Measurements from ENCODE around the gene ACVR2A. TPM values are rescaled to one million over a fixed set of nuclear protein-coding genes. Genes with fewer than 3 reads are reported as not detected.
A peak's percentile ranks its signal among the peaks of the same experiment; 100 is the strongest.

ACVR2A gene
- total RNA-seq (2012; rRNA removed): 9.4 and 11.9 TPM in 2 replicates

GRCh38 chr2:147844697-147845410 is at the start of gene ACVR2A:
Gene ACVR2A, plus strand, starts transcription at chr2:147845029. Its CDS starts 124 bp downstream, at chr2:147845153.
- Histone ChIP-seq H3K4me2 (ENCODE audit: low read length) (peak within 1 kb of the TSS; percentile 98), H3K27me3 (ENCODE audit: control insufficient read depth, insufficient read depth, low read length) (no peaks in the 10 kb centered on the region), H3K4me1 (ENCODE audit: control insufficient read depth, insufficient read depth, low read length) (peaks cover 16% of the 10 kb centered on the region), H3K9ac (ENCODE audit: low read depth, low read length) (peak within 1 kb of the TSS; percentile 98), H3K36me3 (ENCODE audit: insufficient read depth, low read length) (no peaks in the 10 kb centered on the region), H3K9me3 (replicated peaks; ENCODE audit: low read length) (no peaks in the 10 kb centered on the region), H3K4me3 (ENCODE audit: low read length) (peak within 1 kb of the TSS; percentile 94)

- no peak overlapping the region for H3K9ac ChIP-seq (ENCODE audit: low read depth, low read length)
- H3K27me3 ChIP-seq (ENCODE audit: control insufficient read depth, insufficient read depth, low read length): no peaks in the 10 kb centered on the region
- H3K4me1 ChIP-seq (ENCODE audit: control insufficient read depth, insufficient read depth, low read length): peaks cover 10% of the 10 kb centered on the region
- H3K36me3 ChIP-seq (ENCODE audit: insufficient read depth, low read length): no peaks in the 10 kb centered on the region
- H3K4me2 ChIP-seq (ENCODE audit: low read length): no peak overlapping the region
- H3K9me3 ChIP-seq (replicated peaks; ENCODE audit: low read length): no peaks in the 10 kb centered on the region
- no peak overlapping the region for H3K4me3 ChIP-seq (ENCODE audit: low read length)
Measured at GRCh38 chr2:147800316-147800715, 44.5 kb upstream of the ACVR2A start.

GRCh38 chr2:147806846-147807245 is 38.0 kb upstream of the ACVR2A start:
- H3K9me3 ChIP-seq (replicated peaks; ENCODE audit: low read length): no peaks in the 10 kb centered on the region
- no peak overlapping the region for H3K4me2 ChIP-seq (ENCODE audit: low read length)
- H3K27me3 ChIP-seq (ENCODE audit: control insufficient read depth, insufficient read depth, low read length): no peaks in the 10 kb centered on the region
- no peaks in the 10 kb centered on the region for H3K36me3 ChIP-seq (ENCODE audit: insufficient read depth, low read length)
- H3K4me3 ChIP-seq (ENCODE audit: low read length): no peak overlapping the region
- H3K4me1 ChIP-seq (ENCODE audit: control insufficient read depth, insufficient read depth, low read length): no peaks in the 10 kb centered on the region
- no peak overlapping the region for H3K9ac ChIP-seq (ENCODE audit: low read depth, low read length)

- H3K4me2 ChIP-seq (ENCODE audit: low read length): no peak overlapping the region
- no peaks in the 10 kb centered on the region for H3K4me1 ChIP-seq (ENCODE audit: control insufficient read depth, insufficient read depth, low read length)
- no peaks in the 10 kb centered on the region for H3K9me3 ChIP-seq (replicated peaks; ENCODE audit: low read length)
- H3K4me3 ChIP-seq (ENCODE audit: low read length): no peak overlapping the region
- H3K9ac ChIP-seq (ENCODE audit: low read depth, low read length): no peak overlapping the region
- H3K36me3 ChIP-seq (ENCODE audit: insufficient read depth, low read length): no peaks in the 10 kb centered on the region
- H3K27me3 ChIP-seq (ENCODE audit: control insufficient read depth, insufficient read depth, low read length): no peaks in the 10 kb centered on the region
Measured at GRCh38 chr2:147808520-147808919, 36.3 kb upstream of the ACVR2A start.

GRCh38 chr2:147810883-147811765 is 33.7 kb upstream of the ACVR2A start:
- Histone ChIP-seq H3K36me3 (ENCODE audit: insufficient read depth, low read length) (no peaks in the 10 kb centered on the region), H3K4me3 (ENCODE audit: low read length) (no peak overlapping the region), H3K9ac (ENCODE audit: low read depth, low read length) (no peak overlapping the region), H3K27me3 (ENCODE audit: control insufficient read depth, insufficient read depth, low read length) (no peaks in the 10 kb centered on the region), H3K4me2 (ENCODE audit: low read length) (no peak overlapping the region), H3K9me3 (replicated peaks; ENCODE audit: low read length) (no peaks in the 10 kb centered on the region), H3K4me1 (ENCODE audit: control insufficient read depth, insufficient read depth, low read length) (no peaks in the 10 kb centered on the region)

- no peak overlapping the region for H3K4me2 ChIP-seq (ENCODE audit: low read length)
Measured at GRCh38 chr2:147818741-147819140, 26.1 kb upstream of the ACVR2A start.

GRCh38 chr2:147824620-147825019 is 20.2 kb upstream of the ACVR2A start:
- Histone ChIP-seq H3K4me2 (ENCODE audit: low read length) (no peak overlapping the region), H3K9me3 (replicated peaks; ENCODE audit: low read length) (no peaks in the 10 kb centered on the region), H3K27me3 (ENCODE audit: control insufficient read depth, insufficient read depth, low read length) (no peaks in the 10 kb centered on the region), H3K4me1 (ENCODE audit: control insufficient read depth, insufficient read depth, low read length) (peaks cover 7% of the 10 kb centered on the region), H3K36me3 (ENCODE audit: insufficient read depth, low read length) (no peaks in the 10 kb centered on the region), H3K4me3 (ENCODE audit: low read length) (no peak overlapping the region), H3K9ac (ENCODE audit: low read depth, low read length) (no peak overlapping the region)

More at GRCh38 chr2:147818741-147819140, 26.1 kb upstream of the ACVR2A start:
- Histone ChIP-seq H3K9me3 (replicated peaks; ENCODE audit: low read length) (no peaks in the 10 kb centered on the region), H3K36me3 (ENCODE audit: insufficient read depth, low read length) (no peaks in the 10 kb centered on the region), H3K9ac (ENCODE audit: low read depth, low read length) (no peak overlapping the region), H3K4me3 (ENCODE audit: low read length) (no peak overlapping the region), H3K27me3 (ENCODE audit: control insufficient read depth, insufficient read depth, low read length) (no peaks in the 10 kb centered on the region), H3K4me1 (ENCODE audit: control insufficient read depth, insufficient read depth, low read length) (no peaks in the 10 kb centered on the region)

GRCh38 chr2:147826278-147827087 is 18.3 kb upstream of the ACVR2A start:
- H3K4me1 ChIP-seq (ENCODE audit: control insufficient read depth, insufficient read depth, low read length): peaks cover 7% of the 10 kb centered on the region
- no peaks in the 10 kb centered on the region for H3K36me3 ChIP-seq (ENCODE audit: insufficient read depth, low read length)
- H3K9ac ChIP-seq (ENCODE audit: low read depth, low read length): no peak overlapping the region
- H3K4me2 ChIP-seq (ENCODE audit: low read length): no peak overlapping the region
- H3K9me3 ChIP-seq (replicated peaks; ENCODE audit: low read length): no peaks in the 10 kb centered on the region
- H3K27me3 ChIP-seq (ENCODE audit: control insufficient read depth, insufficient read depth, low read length): no peaks in the 10 kb centered on the region
- no peak overlapping the region for H3K4me3 ChIP-seq (ENCODE audit: low read length)

GRCh38 chr2:147827088-147827375 is 17.8 kb upstream of the ACVR2A start:
- H3K36me3 ChIP-seq (ENCODE audit: insufficient read depth, low read length): no peaks in the 10 kb centered on the region
- H3K4me1 ChIP-seq (ENCODE audit: control insufficient read depth, insufficient read depth, low read length): peaks cover 7% of the 10 kb centered on the region
- H3K9me3 ChIP-seq (replicated peaks; ENCODE audit: low read length): no peaks in the 10 kb centered on the region
- no peak overlapping the region for H3K9ac ChIP-seq (ENCODE audit: low read depth, low read length)
- H3K4me3 ChIP-seq (ENCODE audit: low read length): no peak overlapping the region
- H3K27me3 ChIP-seq (ENCODE audit: control insufficient read depth, insufficient read depth, low read length): no peaks in the 10 kb centered on the region
- no peak overlapping the region for H3K4me2 ChIP-seq (ENCODE audit: low read length)

- no peak overlapping the region for H3K4me2 ChIP-seq (ENCODE audit: low read length)
- H3K36me3 ChIP-seq (ENCODE audit: insufficient read depth, low read length): no peaks in the 10 kb centered on the region
- no peak overlapping the region for H3K4me3 ChIP-seq (ENCODE audit: low read length)
- no peaks in the 10 kb centered on the region for H3K27me3 ChIP-seq (ENCODE audit: control insufficient read depth, insufficient read depth, low read length)
- no peak overlapping the region for H3K9ac ChIP-seq (ENCODE audit: low read depth, low read length)
- H3K9me3 ChIP-seq (replicated peaks; ENCODE audit: low read length): no peaks in the 10 kb centered on the region
- peaks cover 7% of the 10 kb centered on the region for H3K4me1 ChIP-seq (ENCODE audit: control insufficient read depth, insufficient read depth, low read length)
Measured at GRCh38 chr2:147829106-147829505, 15.7 kb upstream of the ACVR2A start.

GRCh38 chr2:147836099-147836498 is 8.7 kb upstream of the ACVR2A start:
- no peaks in the 10 kb centered on the region for H3K36me3 ChIP-seq (ENCODE audit: insufficient read depth, low read length)
- H3K4me1 ChIP-seq (ENCODE audit: control insufficient read depth, insufficient read depth, low read length): no peaks in the 10 kb centered on the region
- H3K9ac ChIP-seq (ENCODE audit: low read depth, low read length): no peak overlapping the region
- no peak overlapping the region for H3K4me3 ChIP-seq (ENCODE audit: low read length)
- no peak overlapping the region for H3K4me2 ChIP-seq (ENCODE audit: low read length)
- H3K9me3 ChIP-seq (replicated peaks; ENCODE audit: low read length): no peaks in the 10 kb centered on the region
- H3K27me3 ChIP-seq (ENCODE audit: control insufficient read depth, insufficient read depth, low read length): no peaks in the 10 kb centered on the region
